Prostate gland (tissue), 2 donors: Measurements from ENCODE around the gene UVSSA.

Experiments used
- POLR2A ChIP-seq: fragments of 450-650 bp; IDR thresholded peaks from one replicate; pipeline ENCODE4 v1.6.1; 2016; ENCODE audit warnings: antibody characterized with exemption, mild to moderate bottlenecking
- POLR2AphosphoS5 ChIP-seq: sonication (generic); formaldehyde crosslinking; IDR thresholded peaks from one replicate; pipeline ENCODE4 v1.6.1; 2017; ENCODE audit warnings: antibody characterized with exemption
- TF ChIP-seq, protein P1 (sequence below), 4 experiments: fragments of 200-600 bp in 2 of 4; fragments of 450-650 bp in 2 of 4; sonication (generic) in 2 of 4; IDR thresholded peaks; 1 replicate in 3 of 4; 2 replicates in 1 of 4; pipeline ENCODE4 v1.5.1; 2016 to 2019; ENCODE audit warnings: antibody characterized with exemption in 4 of 4, mild to moderate bottlenecking in 2 of 4, moderate library complexity in 2 of 4

DNA sequence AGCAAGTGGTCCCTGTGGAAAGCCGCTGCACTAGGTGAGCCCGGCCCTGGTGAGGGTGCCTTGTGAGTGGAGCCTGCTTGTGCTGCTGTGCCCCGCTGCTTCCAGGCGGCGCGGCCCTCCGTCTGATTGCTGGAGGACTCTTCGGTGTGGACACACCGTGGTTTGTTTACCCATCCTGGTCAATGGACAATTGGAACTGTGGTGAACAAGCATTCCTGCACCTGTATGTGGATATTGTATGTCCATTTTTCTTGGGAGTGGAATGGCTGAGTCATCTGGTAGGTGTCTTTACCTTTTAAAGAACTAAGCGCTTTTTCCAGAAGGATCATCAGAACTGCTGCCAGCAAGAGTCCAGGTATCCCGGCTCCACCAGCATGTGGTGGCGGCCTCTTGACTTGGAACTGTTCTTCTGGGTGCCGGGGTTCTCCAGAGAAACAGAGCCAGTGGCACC is 41.7 kb upstream of the UVSSA start:
- TF ChIP-seq, protein P1, sequence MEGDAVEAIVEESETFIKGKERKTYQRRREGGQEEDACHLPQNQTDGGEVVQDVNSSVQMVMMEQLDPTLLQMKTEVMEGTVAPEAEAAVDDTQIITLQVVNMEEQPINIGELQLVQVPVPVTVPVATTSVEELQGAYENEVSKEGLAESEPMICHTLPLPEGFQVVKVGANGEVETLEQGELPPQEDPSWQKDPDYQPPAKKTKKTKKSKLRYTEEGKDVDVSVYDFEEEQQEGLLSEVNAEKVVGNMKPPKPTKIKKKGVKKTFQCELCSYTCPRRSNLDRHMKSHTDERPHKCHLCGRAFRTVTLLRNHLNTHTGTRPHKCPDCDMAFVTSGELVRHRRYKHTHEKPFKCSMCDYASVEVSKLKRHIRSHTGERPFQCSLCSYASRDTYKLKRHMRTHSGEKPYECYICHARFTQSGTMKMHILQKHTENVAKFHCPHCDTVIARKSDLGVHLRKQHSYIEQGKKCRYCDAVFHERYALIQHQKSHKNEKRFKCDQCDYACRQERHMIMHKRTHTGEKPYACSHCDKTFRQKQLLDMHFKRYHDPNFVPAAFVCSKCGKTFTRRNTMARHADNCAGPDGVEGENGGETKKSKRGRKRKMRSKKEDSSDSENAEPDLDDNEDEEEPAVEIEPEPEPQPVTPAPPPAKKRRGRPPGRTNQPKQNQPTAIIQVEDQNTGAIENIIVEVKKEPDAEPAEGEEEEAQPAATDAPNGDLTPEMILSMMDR (IDR thresholded peaks at IDR 0.05) = no peak
- no peak for TF ChIP-seq POLR2AphosphoS5
- no peak for TF ChIP-seq POLR2A
